ENCODE measurements around the gene UPP2. TPM values are rescaled to one million over a fixed set of nuclear protein-coding genes. Genes with fewer than 3 reads are reported as not detected.

UPP2 gene
- total RNA-seq, 4 donors from 2014 or later = not detected

GRCh38 chr2:158071018-158071417 is 30.7 kb upstream of the UPP2 start:
- TF ChIP-seq CTCF (IDR thresholded peaks at IDR 0.05; ENCODE audit: low read depth) = no peak

- TF ChIP-seq CTCF (IDR thresholded peaks at IDR 0.05; ENCODE audit: low read depth) = no peak
These were observed 29.3 kb upstream of the UPP2 start for GRCh38 chr2:158072361-158072760.

GRCh38 chr2:158079672-158080071 is 22.0 kb upstream of the UPP2 start:
- no peak for TF ChIP-seq CTCF (IDR thresholded peaks at IDR 0.05; ENCODE audit: low read depth)

GRCh38 chr2:158088093-158088492 is 13.6 kb upstream of the UPP2 start:
- no peak for TF ChIP-seq CTCF (IDR thresholded peaks at IDR 0.05; ENCODE audit: low read depth)

- no peak for TF ChIP-seq CTCF (IDR thresholded peaks at IDR 0.05; ENCODE audit: low read depth)
These were observed 12.4 kb upstream of the UPP2 start for GRCh38 chr2:158089322-158089721.

GRCh38 chr2:158091647-158092046 is 10.0 kb upstream of the UPP2 start:
- TF ChIP-seq CTCF (IDR thresholded peaks at IDR 0.05; ENCODE audit: low read depth) = no peak

GRCh38 chr2:158094487-158095092 is 7.1 kb upstream of the UPP2 start:
- no peak for TF ChIP-seq CTCF (IDR thresholded peaks at IDR 0.05; ENCODE audit: low read depth)
